Adrenal gland (tissue), 5 donors: ENCODE data around the gene ATXN1.

Experiments
- POLR2A ChIP-seq, 2 donors: fragments of 450-650 bp; IDR thresholded peaks; one replicate each; pipeline ENCODE4 v1.6.1; 2017; ENCODE audit warnings: antibody characterized with exemption in 2 of 2, mild to moderate bottlenecking in 2 of 2, moderate library complexity in 1 of 2
- TF ChIP-seq, protein P1 (sequence below), 6 experiments: fragments of 450-650 bp in 4 of 6; fragments of 200-600 bp in 2 of 6; sonication (generic) in 1 of 6; IDR thresholded peaks; 1 replicate in 5 of 6; 2 replicates in 1 of 6; pipeline versions ENCODE4 v1.5.1 to v1.8.0; 2016 to 2021; ENCODE audit warnings: antibody characterized with exemption in 6 of 6, mild to moderate bottlenecking in 2 of 6, moderate library complexity in 1 of 6
- donor health status: DM: no; HTN: no; CAD: no.

DNA sequence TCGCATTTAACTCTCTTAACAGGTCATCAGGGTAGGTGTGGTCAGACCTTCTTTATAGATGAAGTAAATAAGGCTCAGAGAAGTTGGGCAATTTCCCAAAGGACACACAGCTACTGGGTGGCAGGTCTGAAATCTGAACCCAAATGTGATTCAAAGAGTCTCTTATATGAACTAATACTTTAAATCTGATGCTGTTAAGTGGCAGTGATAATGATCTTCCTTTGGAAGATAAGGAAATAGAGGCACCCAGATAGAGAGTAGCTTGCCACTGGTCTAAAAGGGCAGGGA is 285.8 kb downstream of the ATXN1 start:
- TF ChIP-seq, protein P1, sequence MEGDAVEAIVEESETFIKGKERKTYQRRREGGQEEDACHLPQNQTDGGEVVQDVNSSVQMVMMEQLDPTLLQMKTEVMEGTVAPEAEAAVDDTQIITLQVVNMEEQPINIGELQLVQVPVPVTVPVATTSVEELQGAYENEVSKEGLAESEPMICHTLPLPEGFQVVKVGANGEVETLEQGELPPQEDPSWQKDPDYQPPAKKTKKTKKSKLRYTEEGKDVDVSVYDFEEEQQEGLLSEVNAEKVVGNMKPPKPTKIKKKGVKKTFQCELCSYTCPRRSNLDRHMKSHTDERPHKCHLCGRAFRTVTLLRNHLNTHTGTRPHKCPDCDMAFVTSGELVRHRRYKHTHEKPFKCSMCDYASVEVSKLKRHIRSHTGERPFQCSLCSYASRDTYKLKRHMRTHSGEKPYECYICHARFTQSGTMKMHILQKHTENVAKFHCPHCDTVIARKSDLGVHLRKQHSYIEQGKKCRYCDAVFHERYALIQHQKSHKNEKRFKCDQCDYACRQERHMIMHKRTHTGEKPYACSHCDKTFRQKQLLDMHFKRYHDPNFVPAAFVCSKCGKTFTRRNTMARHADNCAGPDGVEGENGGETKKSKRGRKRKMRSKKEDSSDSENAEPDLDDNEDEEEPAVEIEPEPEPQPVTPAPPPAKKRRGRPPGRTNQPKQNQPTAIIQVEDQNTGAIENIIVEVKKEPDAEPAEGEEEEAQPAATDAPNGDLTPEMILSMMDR (IDR thresholded peaks at IDR 0.05) = no peak
- no peak for TF ChIP-seq POLR2A (IDR thresholded peaks at IDR 0.05)
